Right renal pelvis (tissue), 4 donors: ENCODE results near the gene HSPB3. TPM values are rescaled to one million over a fixed set of nuclear protein-coding genes. Genes with fewer than 3 reads are reported as not detected.
"Not testable (repeated sequence)": the region's sequence is repeated elsewhere in the genome, so short reads cannot be mapped to it uniquely, and the experiment has no call there.

Source experiments
- DNase-seq, 4 donors: peaks; one replicate each; pipeline ENCODE4 v3.0.0-alpha.2; 2013; ENCODE audit warnings: low read depth in 4 of 4, low spot score in 3 of 4, missing footprints in 1 of 4
- polyA plus RNA-seq, 4 donors: library from polyadenylated mRNA; unstranded; fragments of 120-200 nt; gene quantifications; one replicate each; pipeline ENCODE4 v1.2.1, GENCODE V29; 2013; ENCODE audit not compliant: insufficient read length in 4 of 4

HSPB3 gene
- polyA plus RNA-seq, 4 donors: 0.18 to 0.53 (median 0.19) TPM; not detected in 1

GRCh38 chr5:54454602-54455001, 897 bp upstream of the HSPB3 start:
- DNase-seq: no peak

- peak in 3 of 4 donors; percentile 25 to 61 (median 26) for DNase-seq
Observed at GRCh38 chr5:54457094-54457862, 1.8 kb downstream of the HSPB3 start.

- no peak for DNase-seq
Observed at GRCh38 chr5:54458221-54458620, 2.7 kb downstream of the HSPB3 start.

- no peak for DNase-seq
Observed at GRCh38 chr5:54460181-54460919, 4.9 kb downstream of the HSPB3 start.

- no peak for DNase-seq
Observed at GRCh38 chr5:54462281-54462680, 6.8 kb downstream of the HSPB3 start.

- DNase-seq: no peak
Observed at GRCh38 chr5:54463713-54464112, 8.2 kb downstream of the HSPB3 start.

- no peak for DNase-seq
Observed at GRCh38 chr5:54469622-54470021, 14.1 kb downstream of the HSPB3 start.

GRCh38 chr5:54470128-54470527, 14.6 kb downstream of the HSPB3 start:
- no peak for DNase-seq

GRCh38 chr5:54470677-54471076, 15.2 kb downstream of the HSPB3 start:
- DNase-seq: no peak

- DNase-seq: no peak
Observed at GRCh38 chr5:54471398-54471797, 15.9 kb downstream of the HSPB3 start.

GRCh38 chr5:54476682-54477081, 21.2 kb downstream of the HSPB3 start:
- no peak for DNase-seq

GRCh38 chr5:54477941-54478478, 22.5 kb downstream of the HSPB3 start:
- no peak for DNase-seq

- DNase-seq: no peak
Observed at GRCh38 chr5:54480296-54480695, 24.8 kb downstream of the HSPB3 start.

- no peak for DNase-seq
Observed at GRCh38 chr5:54484219-54484894, 28.9 kb downstream of the HSPB3 start.

GRCh38 chr5:54485659-54486058, 30.2 kb downstream of the HSPB3 start:
- DNase-seq: not testable (repeated sequence)

- not testable (repeated sequence) for DNase-seq
Observed at GRCh38 chr5:54489648-54489979, 34.1 kb downstream of the HSPB3 start.

- no peak for DNase-seq
Observed at GRCh38 chr5:54491326-54491725, 35.8 kb downstream of the HSPB3 start.

GRCh38 chr5:54492178-54492577, 36.7 kb downstream of the HSPB3 start:
- no peak for DNase-seq

- no peak for DNase-seq
Observed at GRCh38 chr5:54495027-54495426, 39.5 kb downstream of the HSPB3 start.
